Measurements from ENCODE around the gene ROBO2. TPM values are rescaled to one million over a fixed set of nuclear protein-coding genes. Genes with fewer than 3 reads are reported as not detected.

The ROBO2 gene
- total RNA-seq, 2 experiments from 2014 or later, result not detected

- H3K9me3 Mint-ChIP-seq, result peaks cover 16% of the 10 kb centered on the region
- H3K27me3 Mint-ChIP-seq (ENCODE audit: low read depth), result no peaks in the 10 kb centered on the region
- no peak for DNase-seq
- intact Hi-C loops (cut with micrococcal nuclease), result no loop called here
- H3K27ac Mint-ChIP-seq, result no peak overlapping the region
- H3K4me3 Mint-ChIP-seq, result no peak overlapping the region
- CTCF ChIA-PET, result no interaction called here
- no peaks in the 10 kb centered on the region for H3K36me3 Mint-ChIP-seq (ENCODE audit: low read depth)
- no peaks in the 10 kb centered on the region for H3K4me1 Mint-ChIP-seq (ENCODE audit: low read depth)
Measured at GRCh38 chr3:77566055-77566454, 526.2 kb downstream of the ROBO2 start.

GRCh38 chr3:77571971-77572715, 532.2 kb downstream of the ROBO2 start:
- Mint-ChIP-seq H3K27ac (no peak overlapping the region), H3K4me3 (no peak overlapping the region), H3K36me3 (ENCODE audit: low read depth) (no peaks in the 10 kb centered on the region), H3K4me1 (ENCODE audit: low read depth) (no peaks in the 10 kb centered on the region), H3K9me3 (peaks cover 10% of the 10 kb centered on the region), H3K27me3 (ENCODE audit: low read depth) (no peaks in the 10 kb centered on the region)
- intact Hi-C loops (cut with micrococcal nuclease), result no loop called here
- DNase-seq, result no peak
- CTCF ChIA-PET, result no interaction called here

GRCh38 chr3:77577264-77577663, 537.4 kb downstream of the ROBO2 start:
- Mint-ChIP-seq H3K27ac (no peak overlapping the region), H3K4me3 (no peak overlapping the region), H3K27me3 (ENCODE audit: low read depth) (no peaks in the 10 kb centered on the region), H3K36me3 (ENCODE audit: low read depth) (no peaks in the 10 kb centered on the region), H3K4me1 (ENCODE audit: low read depth) (no peaks in the 10 kb centered on the region), H3K9me3 (no peaks in the 10 kb centered on the region)
- no peak for DNase-seq
- CTCF ChIA-PET, result no interaction called here
- intact Hi-C loops (cut with micrococcal nuclease), result no loop called here

GRCh38 chr3:77586216-77586615, 546.3 kb downstream of the ROBO2 start:
- Mint-ChIP-seq H3K9me3 (peaks cover 13% of the 10 kb centered on the region), H3K27ac (no peak overlapping the region), H3K36me3 (ENCODE audit: low read depth) (no peaks in the 10 kb centered on the region), H3K27me3 (ENCODE audit: low read depth) (no peaks in the 10 kb centered on the region), H3K4me3 (no peak overlapping the region), H3K4me1 (ENCODE audit: low read depth) (no peaks in the 10 kb centered on the region)
- no peak for DNase-seq
- CTCF ChIA-PET, result no interaction called here
- intact Hi-C loops (cut with micrococcal nuclease), result no loop called here

- H3K27ac Mint-ChIP-seq, result no peak overlapping the region
- H3K4me3 Mint-ChIP-seq, result no peak overlapping the region
- intact Hi-C loops (cut with micrococcal nuclease), result no loop called here
- CTCF ChIA-PET, result no interaction called here
- peaks cover 8% of the 10 kb centered on the region for H3K9me3 Mint-ChIP-seq
- DNase-seq, result no peak
- H3K4me1 Mint-ChIP-seq (ENCODE audit: low read depth), result no peaks in the 10 kb centered on the region
- no peaks in the 10 kb centered on the region for H3K36me3 Mint-ChIP-seq (ENCODE audit: low read depth)
- H3K27me3 Mint-ChIP-seq (ENCODE audit: low read depth), result no peaks in the 10 kb centered on the region
Measured at GRCh38 chr3:77588863-77589262, 549.0 kb downstream of the ROBO2 start.

- no peak overlapping the region for H3K4me3 Mint-ChIP-seq
- intact Hi-C loops (cut with micrococcal nuclease), result no loop called here
- H3K9me3 Mint-ChIP-seq, result peaks cover 9% of the 10 kb centered on the region
- H3K27ac Mint-ChIP-seq, result no peak overlapping the region
- no peaks in the 10 kb centered on the region for H3K4me1 Mint-ChIP-seq (ENCODE audit: low read depth)
- DNase-seq, result no peak
- H3K27me3 Mint-ChIP-seq (ENCODE audit: low read depth), result no peaks in the 10 kb centered on the region
- CTCF ChIA-PET, result no interaction called here
- no peaks in the 10 kb centered on the region for H3K36me3 Mint-ChIP-seq (ENCODE audit: low read depth)
Measured at GRCh38 chr3:77590191-77590590, 550.3 kb downstream of the ROBO2 start.

- H3K4me3 Mint-ChIP-seq, result no peak overlapping the region
- H3K27ac Mint-ChIP-seq, result no peak overlapping the region
- intact Hi-C loops (cut with micrococcal nuclease), result no loop called here
- no peak for DNase-seq
- H3K9me3 Mint-ChIP-seq, result peaks cover 5% of the 10 kb centered on the region
- no peaks in the 10 kb centered on the region for H3K27me3 Mint-ChIP-seq (ENCODE audit: low read depth)
- CTCF ChIA-PET, result no interaction called here
- H3K36me3 Mint-ChIP-seq (ENCODE audit: low read depth), result no peaks in the 10 kb centered on the region
- no peaks in the 10 kb centered on the region for H3K4me1 Mint-ChIP-seq (ENCODE audit: low read depth)
Measured at GRCh38 chr3:77595371-77595870, 555.5 kb downstream of the ROBO2 start.

GRCh38 chr3:77599948-77600347, 560.0 kb downstream of the ROBO2 start:
- H3K9me3 Mint-ChIP-seq, result peaks cover 12% of the 10 kb centered on the region
- no peaks in the 10 kb centered on the region for H3K27me3 Mint-ChIP-seq (ENCODE audit: low read depth)
- H3K4me1 Mint-ChIP-seq (ENCODE audit: low read depth), result no peaks in the 10 kb centered on the region
- no peak for DNase-seq
- no peaks in the 10 kb centered on the region for H3K36me3 Mint-ChIP-seq (ENCODE audit: low read depth)
- no peak overlapping the region for H3K4me3 Mint-ChIP-seq
- CTCF ChIA-PET, result no interaction called here
- no peak overlapping the region for H3K27ac Mint-ChIP-seq
- intact Hi-C loops (cut with micrococcal nuclease), result no loop called here

- Mint-ChIP-seq H3K4me1 (ENCODE audit: low read depth) (no peaks in the 10 kb centered on the region), H3K27ac (no peak overlapping the region), H3K9me3 (peaks cover 13% of the 10 kb centered on the region), H3K36me3 (ENCODE audit: low read depth) (no peaks in the 10 kb centered on the region), H3K27me3 (ENCODE audit: low read depth) (no peaks in the 10 kb centered on the region), H3K4me3 (no peak overlapping the region)
- CTCF ChIA-PET, result no interaction called here
- no peak for DNase-seq
- intact Hi-C loops (cut with micrococcal nuclease), result no loop called here
Measured at GRCh38 chr3:77601823-77602415, 562.0 kb downstream of the ROBO2 start.

- Mint-ChIP-seq H3K4me3 (no peak overlapping the region), H3K9me3 (peaks cover 11% of the 10 kb centered on the region), H3K4me1 (ENCODE audit: low read depth) (no peaks in the 10 kb centered on the region), H3K27ac (no peak overlapping the region), H3K36me3 (ENCODE audit: low read depth) (no peaks in the 10 kb centered on the region), H3K27me3 (ENCODE audit: low read depth) (no peaks in the 10 kb centered on the region)
- intact Hi-C loops (cut with micrococcal nuclease), result no loop called here
- no peak for DNase-seq
- CTCF ChIA-PET, result no interaction called here
Measured at GRCh38 chr3:77602722-77603121, 562.8 kb downstream of the ROBO2 start.

- CTCF ChIA-PET, result no interaction called here
- intact Hi-C loops (cut with micrococcal nuclease), result no loop called here
- no peak for DNase-seq
- no peaks in the 10 kb centered on the region for H3K36me3 Mint-ChIP-seq (ENCODE audit: low read depth)
- no peak overlapping the region for H3K4me3 Mint-ChIP-seq
- no peaks in the 10 kb centered on the region for H3K4me1 Mint-ChIP-seq (ENCODE audit: low read depth)
- H3K9me3 Mint-ChIP-seq, result peaks cover 14% of the 10 kb centered on the region
- H3K27ac Mint-ChIP-seq, result no peak overlapping the region
- no peaks in the 10 kb centered on the region for H3K27me3 Mint-ChIP-seq (ENCODE audit: low read depth)
Measured at GRCh38 chr3:77605308-77605707, 565.4 kb downstream of the ROBO2 start.

- no peak for DNase-seq
- no peaks in the 10 kb centered on the region for H3K36me3 Mint-ChIP-seq (ENCODE audit: low read depth)
- intact Hi-C loops (cut with micrococcal nuclease), result no loop called here
- no peak overlapping the region for H3K27ac Mint-ChIP-seq
- H3K9me3 Mint-ChIP-seq, result peaks cover 14% of the 10 kb centered on the region
- no peaks in the 10 kb centered on the region for H3K27me3 Mint-ChIP-seq (ENCODE audit: low read depth)
- CTCF ChIA-PET, result no interaction called here
- no peak overlapping the region for H3K4me3 Mint-ChIP-seq
- H3K4me1 Mint-ChIP-seq (ENCODE audit: low read depth), result no peaks in the 10 kb centered on the region
Measured at GRCh38 chr3:77605865-77606264, 566.0 kb downstream of the ROBO2 start.

- intact Hi-C loops (cut with micrococcal nuclease), result no loop called here
- H3K4me3 Mint-ChIP-seq, result no peak overlapping the region
- CTCF ChIA-PET, result no interaction called here
- H3K27ac Mint-ChIP-seq, result no peak overlapping the region
- no peak for DNase-seq
- H3K36me3 Mint-ChIP-seq (ENCODE audit: low read depth), result no peaks in the 10 kb centered on the region
- peaks cover 16% of the 10 kb centered on the region for H3K9me3 Mint-ChIP-seq
- H3K27me3 Mint-ChIP-seq (ENCODE audit: low read depth), result no peaks in the 10 kb centered on the region
- no peaks in the 10 kb centered on the region for H3K4me1 Mint-ChIP-seq (ENCODE audit: low read depth)
Measured at GRCh38 chr3:77606372-77606771, 566.5 kb downstream of the ROBO2 start.
